Measurements from ENCODE around the gene PLS3.

GRCh38 chrX:115589419-115589818 is 28.4 kb downstream of the PLS3 start:
- TF ChIP-seq CTCF (IDR thresholded peaks at IDR 0.05) (no peak), POLR2AphosphoS5 (IDR thresholded peaks at IDR 0.05) (no peak), POLR2A (IDR thresholded peaks at IDR 0.05) (no peak)

All from breast epithelium (tissue), 3 donors.